Cardiac septum (tissue), 1 donor: Measurements from ENCODE around the gene USH2A. TPM values are rescaled to one million over a fixed set of nuclear protein-coding genes. Genes with fewer than 3 reads are reported as not detected.

ENCODE experiments used
- DNase-seq: peaks from one replicate; pipeline ENCODE4 v3.0.0-alpha.2; 2020; ENCODE audit warnings: low spot score
- intact Hi-C: fragments of 100-400 bp; cut with DNase I; formaldehyde crosslinking; loops from one replicate; pipeline ENCODE4 v1.14.0; 2022
- total RNA-seq: library from RNA; stranded (reverse); fragmentation: NEBNext Ultra II Directional; extraction: Animal tissue kit (Norgen Biotek cat#: 25700); gene quantifications from one replicate; pipeline ENCODE4 v1.2.1, GENCODE V29; 2021
- donor health status: DM: no; HTN: no; CAD: no.

Gene USH2A
- total RNA-seq, 1 donor from 2014 or later = 3.6 TPM

DNA sequence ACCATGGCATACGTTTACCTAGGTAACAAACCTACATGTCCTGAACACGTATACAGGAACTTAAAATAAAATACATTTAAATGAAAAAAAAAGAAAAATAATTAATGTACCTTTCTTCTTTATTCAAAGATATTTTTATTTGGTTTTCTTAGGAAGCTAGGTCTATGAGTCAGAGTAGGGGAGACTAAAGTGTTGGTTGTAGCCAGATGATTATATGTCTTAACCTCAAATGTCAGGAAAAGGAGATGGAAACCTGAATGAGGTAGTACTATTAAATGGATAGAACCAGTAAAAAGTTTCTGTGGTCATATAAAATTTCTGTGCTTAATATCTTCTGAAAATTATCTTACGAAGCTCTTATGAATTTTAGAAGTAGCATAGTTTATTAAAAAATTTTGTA lies 580.3 kb downstream of the USH2A start:
- no peak for DNase-seq
- intact Hi-C loops = no loop called here

DNA sequence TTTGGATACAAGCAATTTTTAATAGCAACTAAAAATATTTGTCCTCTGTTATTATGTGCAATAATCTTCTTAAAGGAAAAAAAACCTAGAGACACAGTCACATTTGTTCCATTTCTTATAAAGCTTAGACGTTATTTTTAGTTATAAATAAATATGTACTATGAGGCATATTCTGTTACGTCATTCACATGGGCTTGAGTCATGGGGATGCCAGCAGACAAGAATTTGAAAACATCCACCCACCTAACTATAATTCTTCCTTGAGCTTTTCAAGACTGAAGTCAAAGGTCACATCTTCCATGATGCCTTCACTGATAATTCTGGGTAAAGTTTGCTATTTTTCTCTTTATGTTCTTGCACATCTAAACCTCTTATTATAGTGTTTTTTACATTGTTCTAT lies 587.3 kb downstream of the USH2A start:
- intact Hi-C loops = no loop called here
- DNase-seq = no peak

DNA sequence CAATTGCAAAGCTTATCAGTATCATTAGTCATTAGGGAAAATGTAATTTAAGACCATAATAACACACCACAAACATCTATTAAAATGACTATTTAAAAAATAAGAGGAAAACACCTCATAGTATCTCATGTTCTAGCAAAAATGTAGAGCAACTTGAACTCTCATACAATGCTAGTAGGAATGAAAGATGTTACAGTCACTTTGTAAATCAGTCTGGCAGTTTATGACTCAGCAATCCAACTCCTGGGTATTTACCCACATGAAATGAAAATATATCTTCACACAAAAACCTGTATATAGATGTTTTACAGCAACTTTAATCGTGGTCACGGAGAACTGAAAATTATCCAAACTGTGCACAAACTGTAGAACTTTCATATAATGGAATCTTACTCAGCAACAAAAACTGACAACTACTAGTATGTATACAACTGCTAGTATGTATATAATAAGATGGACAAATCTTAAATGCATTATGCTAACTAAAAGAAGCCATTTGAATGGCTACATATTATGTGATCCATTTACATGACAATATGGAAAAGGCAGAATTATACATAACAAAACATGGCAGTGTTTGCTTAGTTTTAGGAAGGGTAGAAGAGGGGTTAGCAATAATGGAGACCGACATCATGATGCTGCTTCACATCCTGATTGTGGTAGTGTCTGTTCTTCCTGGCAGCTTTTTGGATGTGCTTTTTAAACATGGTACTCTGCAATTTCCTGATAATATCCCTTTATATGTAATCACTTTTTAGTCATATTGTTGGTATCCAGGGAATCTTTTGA lies 589.1 kb downstream of the USH2A start:
- intact Hi-C loops = no loop called here
- no peak for DNase-seq

DNA sequence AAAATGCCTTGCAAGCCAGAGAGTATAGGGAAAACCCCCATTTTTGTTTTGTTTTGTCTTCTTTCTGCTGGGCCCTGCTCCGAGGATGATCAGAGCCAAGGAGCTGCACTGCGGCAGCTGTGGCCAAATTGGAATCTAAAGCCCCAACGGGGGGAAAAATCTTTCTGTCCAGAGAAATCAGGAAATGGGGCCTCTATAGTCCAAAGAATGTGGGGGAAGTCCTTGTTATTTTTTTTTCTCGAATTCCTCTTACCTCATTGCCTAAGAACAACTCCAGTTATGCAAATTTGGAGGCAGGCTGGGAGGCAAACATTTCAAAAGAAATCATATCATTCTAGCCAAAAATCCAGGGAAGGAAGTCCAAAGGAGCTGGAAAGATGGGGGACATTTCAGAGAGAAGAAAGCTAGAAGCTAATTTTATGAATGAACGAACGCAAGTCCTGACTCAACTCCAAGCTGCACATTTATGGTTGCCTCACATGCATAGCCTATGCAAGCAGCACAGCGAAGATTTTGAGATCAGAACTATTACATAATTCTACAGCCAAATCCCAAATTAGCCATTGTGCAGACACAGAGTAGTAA lies 592.9 kb downstream of the USH2A start:
- DNase-seq = no peak
- intact Hi-C loops = no loop called here

DNA sequence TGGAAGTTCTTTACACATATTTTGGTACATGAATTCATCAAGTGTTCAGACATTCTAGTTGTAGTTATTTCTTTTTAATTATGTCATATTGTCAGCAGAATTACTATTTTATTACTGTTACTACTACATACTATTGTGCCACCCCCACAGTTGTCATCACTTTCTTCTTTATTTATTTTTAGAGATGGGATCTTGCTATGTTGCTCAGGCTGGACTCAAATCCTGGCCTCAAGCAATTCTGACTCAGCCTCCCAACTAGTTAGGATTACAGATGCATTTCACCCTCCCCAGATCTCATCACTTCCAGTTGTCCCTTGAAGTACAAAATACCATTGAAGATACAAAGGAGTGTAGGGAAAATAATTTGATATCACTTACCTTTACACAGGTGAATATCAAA lies 598.2 kb downstream of the USH2A start:
- DNase-seq = no peak

DNA sequence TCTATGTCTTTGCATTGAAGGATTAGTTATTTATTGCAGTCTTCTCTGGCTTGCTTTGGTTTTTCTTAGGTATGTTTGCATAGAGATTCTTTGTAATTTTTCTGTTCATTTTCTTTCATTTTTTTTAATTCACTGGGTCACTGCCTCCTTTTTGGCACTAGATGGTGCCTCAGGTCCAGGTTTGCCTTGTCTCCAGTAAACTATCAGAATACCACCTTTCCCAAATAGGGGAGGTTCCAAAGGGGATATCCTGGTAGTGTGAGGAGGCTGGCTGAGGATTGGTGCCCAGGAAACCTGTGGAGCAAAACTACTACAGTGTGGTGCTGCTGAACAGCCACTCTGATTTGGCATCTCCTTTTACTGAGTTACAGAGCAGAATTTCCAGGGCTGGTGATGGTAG lies 599.0 kb downstream of the USH2A start:
- intact Hi-C loops = no loop called here
- DNase-seq = no peak

More for the DNA sequence above, 598.2 kb downstream of the USH2A start:
- intact Hi-C loops = no loop called here

DNA sequence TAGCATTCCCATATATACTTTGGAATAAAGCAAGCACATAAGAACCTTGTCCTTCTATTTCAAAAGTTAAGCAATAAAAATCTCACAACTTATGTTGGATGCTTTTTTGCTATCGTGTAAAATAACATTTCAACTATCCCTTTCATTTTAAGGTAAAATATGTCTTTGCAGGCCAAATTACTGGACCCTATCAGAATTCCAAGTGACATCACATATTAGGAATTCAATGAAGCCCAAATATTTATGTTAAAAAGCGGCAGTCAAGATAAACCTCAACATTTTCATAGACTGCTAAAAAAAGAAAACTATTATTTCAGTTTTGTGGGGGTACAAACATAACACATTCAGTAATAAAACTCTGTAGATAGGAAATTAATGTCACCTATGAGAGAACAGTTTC lies 604.1 kb downstream of the USH2A start:
- intact Hi-C loops = no loop called here
- DNase-seq = no peak

DNA sequence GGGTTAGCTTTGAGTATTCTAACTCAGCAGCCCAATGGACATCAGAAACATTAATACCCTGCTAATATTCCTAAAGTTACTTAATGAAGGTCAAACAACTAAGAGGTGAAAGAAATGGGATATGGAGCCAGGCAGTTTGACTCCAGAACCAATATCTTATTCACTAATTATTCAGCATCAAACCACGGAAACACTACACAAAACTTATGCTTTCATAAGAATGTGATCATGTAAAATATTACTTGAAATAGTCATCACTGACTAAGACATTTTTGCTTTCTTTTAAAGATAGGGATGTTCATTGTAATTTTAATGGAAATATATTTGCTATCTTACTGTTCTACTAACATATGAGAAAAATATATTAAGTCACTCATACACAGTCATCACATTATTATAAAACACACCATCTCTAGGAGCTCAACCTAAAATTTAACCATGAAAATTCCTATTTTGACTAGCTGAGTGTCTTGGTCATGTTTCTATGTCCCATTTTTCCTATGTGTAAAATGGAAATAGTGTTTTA lies 615.3 kb downstream of the USH2A start:
- DNase-seq = no peak
- intact Hi-C loops = no loop called here

DNA sequence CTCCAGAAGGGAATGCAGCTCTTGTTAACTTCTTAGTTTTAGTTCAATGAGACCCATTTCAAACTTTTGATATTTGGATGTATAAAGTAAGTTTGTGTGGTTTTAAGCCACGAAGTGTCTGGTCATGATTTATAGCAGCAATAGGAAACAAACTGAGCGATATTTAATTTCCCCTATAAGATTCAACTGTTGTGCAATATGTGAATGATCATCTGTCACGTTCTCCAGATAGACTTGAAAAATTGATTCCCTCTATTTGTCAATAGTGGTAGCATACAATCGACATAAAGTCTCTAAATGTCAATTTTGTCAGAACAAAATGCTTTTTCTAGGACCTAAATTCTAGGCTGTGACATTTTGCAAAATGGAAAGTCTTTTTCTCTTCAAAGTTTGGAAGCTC lies 616.0 kb downstream of the USH2A start:
- no peak for DNase-seq
- intact Hi-C loops = no loop called here

DNA sequence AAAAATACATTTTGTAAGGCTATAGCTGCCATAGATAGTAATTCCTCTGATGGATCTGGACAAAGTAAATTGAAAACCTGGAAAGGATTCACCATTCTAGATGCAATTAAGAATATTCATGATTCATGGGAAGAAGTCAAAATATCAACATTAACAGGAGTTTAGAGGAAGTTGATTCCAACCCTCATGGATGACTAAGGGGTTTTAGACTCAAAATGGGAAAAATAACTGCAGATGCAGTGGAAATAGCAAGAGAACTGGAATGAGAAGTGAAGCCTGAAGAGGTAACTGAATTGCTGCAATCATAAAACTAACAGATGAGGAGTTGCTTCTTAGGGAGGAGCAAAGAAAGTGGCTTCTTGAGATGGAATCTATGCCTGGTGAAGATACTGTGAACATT lies 625.4 kb downstream of the USH2A start:
- intact Hi-C loops = no loop called here
- no peak for DNase-seq

DNA sequence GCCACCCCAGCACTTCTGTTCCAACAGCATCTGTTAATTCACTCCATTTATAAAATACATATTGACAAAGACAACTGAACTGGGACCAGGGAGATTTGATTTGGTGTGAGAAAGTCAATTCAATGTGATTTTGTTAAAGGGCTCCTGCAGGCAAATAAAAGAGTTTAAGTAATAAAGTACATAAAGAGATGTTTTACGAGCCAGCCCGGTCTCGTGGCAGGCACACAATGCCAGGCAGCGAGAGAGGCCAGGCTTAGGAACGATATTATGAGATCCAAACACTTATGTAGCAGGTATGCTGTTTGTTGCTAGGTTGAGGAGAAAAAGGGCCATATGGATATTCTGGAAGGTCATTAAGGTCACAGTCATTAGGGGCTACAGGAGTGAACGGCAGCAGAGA lies 629.1 kb downstream of the USH2A start:
- intact Hi-C loops = no loop called here
- no peak for DNase-seq

DNA sequence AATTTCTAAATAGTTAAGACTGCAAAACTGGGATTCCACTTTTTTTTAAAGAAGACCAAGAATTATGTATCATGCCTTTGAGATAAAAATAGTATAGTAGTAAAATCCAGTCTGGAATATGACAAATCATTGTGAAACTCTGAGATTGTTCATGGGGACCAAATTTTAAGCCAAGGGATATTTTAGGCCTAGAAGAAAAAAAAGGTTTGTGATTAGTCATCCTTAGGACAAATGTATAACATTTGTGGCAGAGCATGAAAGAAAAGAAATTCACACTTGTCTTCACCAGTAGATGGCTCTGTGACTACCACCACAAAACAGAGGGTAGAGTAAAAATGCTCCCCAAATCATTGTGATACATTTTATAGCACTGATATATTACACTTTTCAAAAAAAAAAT lies 630.1 kb downstream of the USH2A start:
- intact Hi-C loops = no loop called here
- no peak for DNase-seq

DNA sequence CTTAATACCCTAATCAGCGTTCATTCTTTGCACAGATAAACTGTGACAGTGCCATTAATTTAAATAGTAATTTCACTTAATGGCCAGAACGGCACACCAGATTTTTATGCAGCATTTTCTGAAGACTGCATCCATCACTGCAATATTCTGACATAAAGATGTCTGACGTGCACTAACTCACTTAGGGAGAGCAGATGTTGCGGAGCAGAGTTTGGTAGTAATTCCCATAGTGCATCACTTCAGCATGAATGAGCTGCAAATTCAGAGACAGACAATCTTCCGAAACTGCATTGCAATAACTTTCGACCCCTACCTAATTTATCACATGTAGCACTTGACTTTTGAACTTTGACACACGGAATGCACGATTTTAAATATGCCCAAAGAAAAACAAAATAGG lies 630.8 kb downstream of the USH2A start:
- DNase-seq = no peak
- intact Hi-C loops = no loop called here

DNA sequence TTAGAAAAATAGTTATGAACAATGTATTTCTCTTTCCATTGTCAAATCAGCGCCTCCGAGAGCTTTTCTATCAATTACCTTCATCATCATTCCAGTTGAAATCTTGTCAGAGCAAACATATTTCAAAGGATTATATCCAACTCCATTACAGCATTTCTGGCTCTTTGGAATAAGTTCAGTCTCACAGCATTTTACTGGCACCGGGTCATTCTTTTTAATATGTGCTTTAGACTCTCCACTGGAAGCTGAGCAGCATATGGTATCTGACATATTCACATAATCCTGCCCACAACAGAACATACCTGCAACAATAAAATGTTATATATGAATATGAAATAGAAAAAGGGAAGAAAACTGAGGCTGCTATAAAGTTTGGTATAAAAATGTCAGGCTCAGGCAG lies 633.3 kb downstream of the USH2A start:
- no peak for DNase-seq
- intact Hi-C loops = no loop called here

DNA sequence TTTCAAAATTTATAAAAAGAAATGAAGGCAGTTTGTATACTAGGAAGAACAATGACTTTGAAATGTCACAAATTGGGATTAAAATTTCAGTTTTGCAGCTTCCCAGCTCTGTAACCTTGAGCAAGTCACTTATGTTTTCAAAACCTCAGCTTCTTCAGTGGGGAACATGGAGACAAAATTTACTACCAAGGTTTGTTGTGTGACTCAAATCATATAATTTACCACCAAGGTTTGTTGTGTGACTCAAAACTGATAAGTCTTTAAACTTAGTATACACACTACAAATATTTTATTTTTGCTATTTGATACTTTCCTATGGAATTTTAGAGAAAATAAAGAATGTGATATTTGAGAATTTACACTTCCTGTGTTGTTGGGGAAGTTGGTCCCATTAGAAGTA lies 636.3 kb downstream of the USH2A start:
- intact Hi-C loops = no loop called here

DNA sequence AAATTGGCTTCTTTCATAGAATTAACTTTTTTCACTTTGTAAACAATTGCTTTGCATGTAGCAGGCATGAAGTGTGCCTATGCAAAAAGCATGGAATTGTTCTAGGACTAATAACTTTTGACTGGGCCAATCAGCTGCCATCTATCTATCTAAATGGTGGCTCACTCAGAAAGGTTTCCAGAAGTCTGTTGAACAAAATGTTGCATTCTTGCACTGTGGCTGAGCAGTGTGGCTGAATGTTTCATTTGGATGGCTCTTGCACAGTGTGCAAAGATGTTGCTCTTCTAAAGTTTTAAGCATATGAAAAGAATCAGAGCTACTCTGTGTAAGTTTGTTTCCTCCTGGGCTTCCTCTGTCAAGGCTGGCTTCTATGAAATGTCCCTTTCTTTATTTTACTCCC lies 642.6 kb downstream of the USH2A start:
- no peak for DNase-seq
- intact Hi-C loops = no loop called here

More for the DNA sequence above, 636.3 kb downstream of the USH2A start:
- DNase-seq = no peak

DNA sequence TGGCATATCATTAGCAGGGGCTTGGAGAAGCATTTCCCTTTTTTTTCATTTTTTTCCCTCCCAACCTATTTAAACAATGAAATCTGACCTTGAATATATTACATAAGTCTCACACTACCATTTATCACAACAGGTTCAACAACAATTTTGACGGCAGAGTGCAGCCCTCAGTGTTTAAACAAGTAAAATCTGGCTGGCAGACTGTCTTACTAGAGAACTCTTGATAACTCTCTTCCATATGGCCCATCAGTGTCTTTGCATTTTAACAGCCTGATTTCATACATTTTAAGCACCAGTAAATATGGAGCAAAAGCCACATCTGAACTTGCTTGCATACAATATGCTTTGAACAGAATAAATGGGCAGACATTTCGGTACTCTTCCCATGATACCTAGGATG lies 643.1 kb downstream of the USH2A start:
- DNase-seq = no peak
- intact Hi-C loops = no loop called here

DNA sequence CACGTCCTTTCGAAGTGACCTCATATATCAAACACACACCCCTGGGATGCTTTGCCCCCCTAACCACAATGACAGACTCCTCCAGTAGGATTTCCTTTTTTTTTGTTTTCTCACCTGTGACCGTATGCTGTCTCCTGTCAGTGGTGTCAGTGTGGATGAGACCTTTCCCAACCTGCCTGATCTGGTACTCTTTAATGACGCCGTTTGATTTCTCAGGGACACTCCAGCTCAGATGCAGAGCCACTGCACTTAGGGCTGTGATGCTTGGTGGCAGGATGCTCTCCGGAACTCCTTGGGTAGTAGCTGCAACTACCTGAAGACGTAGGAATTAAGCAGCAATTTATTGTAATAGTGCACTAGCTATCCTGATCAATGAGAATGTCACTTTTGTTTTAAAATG lies 643.5 kb downstream of the USH2A start:
- DNase-seq = no peak

DNA sequence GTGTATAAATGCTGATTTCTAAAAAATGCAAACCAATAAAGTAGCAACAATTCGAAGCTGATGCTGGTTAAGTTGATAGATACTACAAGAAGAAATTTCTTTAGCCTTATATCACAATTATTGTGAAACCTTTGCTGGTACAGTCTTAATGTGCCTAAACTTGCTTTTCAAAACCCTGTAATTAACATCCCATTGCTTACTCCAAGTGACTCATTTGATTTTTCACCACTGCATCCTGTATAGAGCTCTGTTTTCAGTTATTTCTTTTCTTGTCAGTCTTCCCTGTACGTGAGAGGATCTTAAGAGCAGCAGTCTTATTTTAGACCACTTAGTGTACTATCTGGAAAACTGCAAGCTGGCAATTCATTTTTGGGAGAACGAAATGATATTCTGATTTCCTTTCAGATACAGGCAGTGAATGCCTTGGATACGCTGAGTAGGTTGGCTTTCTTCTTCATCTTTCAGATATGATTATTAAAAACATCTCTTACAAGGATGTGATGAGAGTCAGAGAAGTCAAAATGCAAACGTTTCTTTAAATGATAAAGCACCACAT lies 645.8 kb downstream of the USH2A start:
- DNase-seq = no peak
- intact Hi-C loops = no loop called here

More for the DNA sequence above, 643.5 kb downstream of the USH2A start:
- intact Hi-C loops = no loop called here

DNA sequence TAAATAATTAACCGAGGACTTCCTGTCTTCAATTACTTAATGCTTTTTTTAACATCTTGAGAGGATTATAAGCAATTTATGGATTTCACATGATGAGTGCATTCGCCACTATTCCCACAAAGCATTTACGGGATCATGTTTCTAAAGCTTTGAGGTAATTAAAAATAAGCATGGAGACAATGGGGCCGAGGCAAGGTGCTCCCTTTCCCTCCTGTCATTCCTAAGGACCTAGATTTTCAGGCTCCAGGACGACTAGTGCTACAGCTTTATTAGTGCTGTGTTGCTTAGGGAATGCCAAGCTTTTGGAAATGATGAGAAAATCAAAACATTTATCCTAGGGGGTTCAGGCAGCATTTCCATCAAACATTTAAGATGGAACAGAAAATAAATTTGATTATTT lies 646.9 kb downstream of the USH2A start:
- intact Hi-C loops = no loop called here
- DNase-seq = no peak

DNA sequence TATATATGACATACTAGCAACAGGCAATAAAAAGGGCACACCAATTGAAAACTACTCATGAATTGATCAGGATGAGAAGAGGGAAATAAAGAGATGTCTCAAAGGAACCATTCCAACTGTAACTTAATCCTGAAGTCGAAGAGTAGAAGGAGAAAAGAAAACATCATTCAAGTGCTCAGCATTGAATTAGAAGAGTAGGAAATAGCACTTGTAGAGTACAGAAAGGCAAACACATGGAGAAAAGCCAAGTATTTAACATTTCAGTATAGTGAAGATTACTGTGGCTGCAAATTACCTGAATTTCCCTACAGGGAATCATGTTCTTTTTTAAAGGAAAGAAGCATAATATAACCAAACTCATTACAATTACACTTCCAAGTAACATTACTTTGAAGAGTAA lies 651.1 kb downstream of the USH2A start:
- DNase-seq = no peak

More for the DNA sequence above, 651.1 kb downstream of the USH2A start:
- intact Hi-C loops = no loop called here
